T-helper 1 cell (primary cell): ENCODE measurements around the gene ST3GAL6.
"Not testable (repeated sequence)": the region's sequence is repeated elsewhere in the genome, so short reads cannot be mapped to it uniquely, and the experiment has no call there.

Experiments used
- DNase-seq, 5 donors: peaks; one replicate each; pipeline ENCODE4 v3.0.0-alpha.2; 2012 to 2020

The ST3GAL6 gene

DNA sequence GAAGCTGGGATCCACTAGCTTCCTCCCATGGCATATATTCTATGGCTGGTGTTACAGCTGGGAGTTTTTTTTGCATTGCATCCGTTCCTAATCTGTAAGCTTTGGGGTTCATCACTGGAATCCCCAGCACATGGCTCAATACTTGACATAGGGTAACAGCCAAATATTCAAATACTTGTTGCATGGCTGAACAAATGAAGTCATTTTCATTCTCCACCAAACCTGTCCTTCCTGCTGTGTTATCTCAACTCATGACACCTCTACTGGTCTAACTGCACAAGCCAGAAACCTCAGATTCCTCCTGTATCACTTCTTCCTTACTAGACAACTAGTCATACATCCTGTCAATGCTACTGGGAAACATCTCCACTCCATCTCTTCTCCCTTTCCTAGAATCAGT lies 43.4 kb downstream of the ST3GAL6 start:
- DNase-seq = no peak

DNA sequence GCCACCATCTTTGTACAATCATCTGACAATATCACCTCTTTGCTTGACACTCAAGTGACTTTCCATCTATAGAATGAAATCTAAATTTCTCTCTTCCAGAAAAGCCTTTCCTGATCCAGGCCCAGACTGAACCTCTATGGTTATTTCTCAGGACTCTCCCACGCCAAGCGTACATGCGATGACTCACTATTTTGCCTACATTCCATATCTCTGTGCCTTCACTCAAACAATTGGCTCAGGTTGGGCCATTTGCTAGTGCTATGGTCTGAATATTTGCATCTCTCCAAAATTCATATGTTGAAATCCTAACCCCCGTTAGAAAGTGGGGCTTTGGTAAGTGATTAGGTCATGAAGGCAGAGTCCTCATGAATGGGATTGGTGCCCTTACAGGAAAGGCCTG lies 43.9 kb downstream of the ST3GAL6 start:
- no peak for DNase-seq

DNA sequence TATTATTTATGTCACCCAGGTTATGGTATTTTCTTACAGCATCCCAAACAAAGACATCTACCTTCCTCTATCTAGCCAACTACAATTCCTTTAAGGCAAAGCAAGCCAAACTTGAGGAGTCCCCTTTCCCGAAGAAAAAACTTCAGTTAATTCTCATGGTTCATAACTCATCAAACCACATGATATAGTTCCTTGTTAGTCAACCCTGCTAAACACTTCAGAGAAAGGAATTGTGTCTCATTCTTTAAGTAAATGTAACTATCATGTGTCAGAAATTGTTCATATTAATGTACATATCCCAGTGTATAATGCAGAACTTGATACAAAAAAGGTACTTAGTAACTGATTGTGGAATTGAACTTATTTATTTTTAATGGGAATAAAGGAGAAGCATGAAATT lies 44.4 kb downstream of the ST3GAL6 start:
- DNase-seq = no peak

DNA sequence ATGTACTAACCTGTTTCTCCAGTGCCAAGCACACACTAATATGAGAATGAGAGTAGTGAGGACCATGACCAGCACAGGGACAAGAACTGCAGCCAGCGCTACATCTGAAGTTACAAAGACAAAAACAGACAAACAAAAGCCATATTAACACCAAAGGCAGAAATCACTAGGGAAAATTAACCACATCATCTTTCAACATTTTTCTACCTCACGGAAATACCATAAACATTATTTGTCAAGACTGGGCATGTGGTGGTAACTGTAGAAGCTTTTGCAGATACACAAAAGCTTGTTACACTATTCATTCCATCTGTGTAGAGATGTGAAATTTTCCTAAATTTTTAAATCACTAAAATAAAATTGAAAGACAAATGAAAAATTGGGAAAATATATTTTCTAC lies 44.9 kb downstream of the ST3GAL6 start:
- no peak for DNase-seq

DNA sequence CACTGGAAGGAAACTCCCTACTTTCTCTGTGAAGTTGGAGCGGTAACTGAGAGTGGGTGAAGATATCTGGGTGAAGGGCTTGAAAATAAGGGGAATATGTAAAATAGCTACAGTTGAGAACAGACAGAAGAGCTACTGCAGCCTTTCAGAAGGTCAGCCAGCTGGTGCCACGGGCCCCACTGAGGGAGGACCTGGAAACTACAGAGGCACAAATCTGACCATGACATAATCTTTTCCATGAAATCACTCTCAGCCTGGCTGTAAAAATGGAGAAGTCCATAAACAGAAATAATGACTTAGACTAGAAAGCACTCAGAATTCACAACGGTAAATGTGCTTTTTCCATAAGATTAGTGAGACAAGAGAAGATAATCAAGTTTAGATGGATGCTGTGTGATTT lies 46.4 kb downstream of the ST3GAL6 start:
- DNase-seq = no peak

DNA sequence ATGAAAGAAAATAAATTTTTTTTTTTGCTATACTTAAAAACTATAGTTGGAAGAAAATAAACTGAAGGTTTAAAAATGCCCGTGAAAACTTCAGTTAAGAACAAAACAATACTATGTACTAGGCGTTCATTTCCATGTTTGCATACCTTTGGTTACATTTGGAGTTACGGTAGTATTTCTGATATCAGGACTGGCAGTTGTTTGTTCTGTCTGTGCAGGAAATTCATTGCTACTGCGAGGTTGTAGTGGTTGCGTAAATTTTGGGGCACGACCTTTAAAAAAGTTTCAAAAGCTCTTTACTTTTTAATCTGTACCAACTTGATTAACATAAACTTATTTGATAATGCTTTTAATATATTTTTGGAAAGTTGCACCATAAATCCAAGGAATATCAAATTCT lies 47.9 kb downstream of the ST3GAL6 start:
- no peak for DNase-seq

DNA sequence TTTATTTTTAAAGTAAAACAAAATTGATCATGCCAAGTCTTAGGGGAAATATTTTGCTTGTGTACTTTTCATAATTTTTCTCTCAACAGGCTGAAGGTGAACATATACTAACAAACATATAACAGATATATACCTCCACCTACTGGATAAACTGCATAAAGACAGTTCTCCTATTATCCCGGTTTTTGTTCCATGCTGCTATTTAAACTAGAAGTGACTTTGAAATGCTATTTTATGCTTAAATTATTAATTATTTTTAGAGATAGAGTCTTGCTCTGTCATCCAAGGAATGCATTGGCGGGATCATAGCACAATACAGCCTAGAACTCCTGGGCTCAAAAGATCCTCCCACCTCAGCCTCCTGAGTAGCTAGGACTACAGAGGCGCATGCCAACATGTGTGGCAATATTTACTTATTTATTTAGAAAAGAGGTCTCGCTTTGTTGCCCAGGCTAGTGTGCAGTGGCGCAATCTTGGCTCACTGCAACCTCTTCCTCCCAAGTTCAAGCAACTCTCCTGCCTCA lies 49.8 kb downstream of the ST3GAL6 start:
- peak in 1 of 5 donors; percentile 10 for DNase-seq

DNA sequence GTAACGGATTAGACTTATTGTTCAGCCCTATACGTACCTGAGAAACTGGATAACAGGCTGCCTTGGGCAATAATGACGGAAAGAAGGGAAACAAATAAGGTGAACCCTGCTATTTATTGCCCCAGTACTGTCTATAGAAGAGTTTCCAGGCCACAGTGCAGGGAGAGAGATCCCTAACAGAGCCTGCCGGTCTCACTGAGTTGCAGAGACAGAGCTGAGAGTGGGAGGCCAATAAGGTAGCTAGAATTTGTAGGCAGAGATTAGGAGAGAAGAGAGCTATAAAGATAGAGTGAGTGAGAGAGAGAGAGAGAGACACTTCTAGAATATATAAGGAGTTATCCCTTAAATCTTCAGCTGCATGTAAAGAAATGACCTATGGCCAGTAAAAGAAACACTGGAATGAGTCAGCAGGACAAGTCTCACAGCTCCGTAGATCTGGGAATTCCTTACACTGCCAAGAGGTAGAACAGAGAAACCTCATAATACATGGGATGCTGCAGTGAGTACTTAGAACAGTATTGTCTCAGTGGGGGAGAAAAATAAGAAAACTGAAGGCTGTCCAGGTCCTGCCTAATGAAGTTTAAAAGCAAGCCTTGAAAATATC lies 51.8 kb downstream of the ST3GAL6 start:
- DNase-seq = no peak

DNA sequence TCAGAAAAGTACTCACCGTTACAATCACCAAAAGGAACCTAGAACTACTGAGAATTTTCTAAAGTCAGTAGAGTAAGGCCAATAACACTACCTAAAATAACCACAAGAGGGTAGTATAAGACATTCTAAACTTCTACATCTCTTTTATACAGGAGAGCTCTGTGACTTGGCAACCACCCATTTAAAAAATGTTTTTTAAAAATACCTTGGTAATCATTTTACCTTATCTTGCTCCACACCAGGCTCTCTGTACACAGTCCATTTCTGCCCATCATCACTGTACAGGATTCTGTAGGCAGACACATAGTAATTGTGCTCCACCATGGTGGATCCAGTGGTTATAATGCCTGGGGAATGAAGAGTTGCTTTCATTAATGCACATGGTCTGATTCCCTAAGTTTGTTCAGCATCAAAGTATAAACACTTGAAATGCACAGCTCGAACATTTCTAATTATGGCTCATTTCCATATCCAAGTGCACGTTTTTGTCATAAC lies 54.5 kb downstream of the ST3GAL6 start:
- DNase-seq = peak in 1 of 5 donors; percentile 38

DNA sequence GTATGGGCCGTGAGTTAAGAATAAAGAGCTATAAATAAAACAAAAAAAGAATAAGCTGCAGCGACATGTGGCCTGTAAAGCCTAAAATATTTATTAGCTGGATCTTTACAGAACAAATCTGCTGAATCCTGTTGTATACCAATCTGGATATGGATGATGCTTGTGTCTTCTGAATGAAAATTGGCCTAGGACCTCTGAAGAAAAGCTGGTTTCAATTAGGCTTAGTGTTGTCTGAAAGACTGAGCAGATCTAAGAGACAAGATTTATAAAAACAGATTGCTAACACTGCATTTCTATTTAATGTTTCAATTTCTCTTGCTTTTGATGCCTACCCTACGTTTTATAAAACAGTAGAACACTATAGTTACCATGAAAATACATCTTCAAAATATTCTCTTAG lies 57.9 kb downstream of the ST3GAL6 start:
- DNase-seq = no peak

DNA sequence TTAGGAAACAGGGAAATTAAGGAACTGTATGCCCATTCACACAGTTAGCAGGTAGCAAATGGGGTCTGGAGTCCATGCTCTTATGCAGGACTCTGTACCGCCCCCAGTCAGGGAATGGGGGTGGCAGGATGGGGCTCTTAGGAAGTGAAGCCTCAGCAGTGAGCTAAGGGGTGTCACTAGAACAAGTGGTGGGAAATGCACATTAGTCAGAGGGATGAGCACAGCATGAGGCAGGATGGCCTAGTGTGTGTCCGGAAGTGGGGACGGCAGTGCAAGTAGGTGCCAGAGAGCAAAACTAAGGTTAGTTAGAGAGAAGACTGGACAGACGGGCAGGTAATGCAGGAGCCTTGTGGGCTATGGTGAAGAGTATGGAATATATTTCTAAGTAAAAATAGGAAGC lies 60.7 kb downstream of the ST3GAL6 start:
- DNase-seq = no peak

DNA sequence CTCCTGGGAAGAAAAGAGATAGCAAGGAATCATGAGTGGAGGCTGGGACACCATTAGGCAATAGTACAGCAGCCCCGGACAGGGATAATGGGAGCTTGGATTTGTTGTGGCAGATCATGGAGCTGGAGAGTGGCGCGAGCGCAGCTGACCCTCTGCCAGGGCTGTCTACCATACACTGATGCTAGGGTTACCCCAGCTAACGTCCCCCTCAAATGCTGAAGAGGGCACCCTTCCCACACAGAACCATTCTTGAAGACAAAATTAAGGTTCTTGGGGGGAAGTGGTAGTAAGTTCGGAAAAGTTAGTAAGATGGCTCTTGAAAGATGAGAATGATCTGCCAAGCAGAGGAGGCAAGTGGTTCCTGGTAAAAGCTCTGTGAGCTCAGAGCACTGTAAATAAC lies 61.1 kb downstream of the ST3GAL6 start:
- no peak for DNase-seq

DNA sequence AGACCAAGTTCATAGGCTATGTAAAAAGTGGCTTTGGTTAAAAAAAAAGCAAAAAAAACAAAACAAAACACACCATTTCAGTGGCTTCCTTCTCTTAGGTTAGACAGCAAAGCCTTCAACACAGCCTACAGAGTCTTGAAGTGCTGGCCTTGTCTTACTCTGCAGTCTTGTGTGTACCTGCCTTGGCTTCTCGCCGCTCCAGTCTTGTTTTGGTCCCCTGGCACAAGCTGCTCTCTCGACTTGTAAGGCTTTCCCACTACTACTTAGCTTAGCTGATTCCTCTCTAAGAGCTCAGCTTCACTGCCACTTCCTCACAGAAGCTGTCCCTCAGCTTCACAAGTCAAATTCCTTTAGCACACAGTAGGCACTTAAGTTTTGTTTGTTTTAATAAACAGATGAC lies 63.0 kb downstream of the ST3GAL6 start:
- DNase-seq = no peak

DNA sequence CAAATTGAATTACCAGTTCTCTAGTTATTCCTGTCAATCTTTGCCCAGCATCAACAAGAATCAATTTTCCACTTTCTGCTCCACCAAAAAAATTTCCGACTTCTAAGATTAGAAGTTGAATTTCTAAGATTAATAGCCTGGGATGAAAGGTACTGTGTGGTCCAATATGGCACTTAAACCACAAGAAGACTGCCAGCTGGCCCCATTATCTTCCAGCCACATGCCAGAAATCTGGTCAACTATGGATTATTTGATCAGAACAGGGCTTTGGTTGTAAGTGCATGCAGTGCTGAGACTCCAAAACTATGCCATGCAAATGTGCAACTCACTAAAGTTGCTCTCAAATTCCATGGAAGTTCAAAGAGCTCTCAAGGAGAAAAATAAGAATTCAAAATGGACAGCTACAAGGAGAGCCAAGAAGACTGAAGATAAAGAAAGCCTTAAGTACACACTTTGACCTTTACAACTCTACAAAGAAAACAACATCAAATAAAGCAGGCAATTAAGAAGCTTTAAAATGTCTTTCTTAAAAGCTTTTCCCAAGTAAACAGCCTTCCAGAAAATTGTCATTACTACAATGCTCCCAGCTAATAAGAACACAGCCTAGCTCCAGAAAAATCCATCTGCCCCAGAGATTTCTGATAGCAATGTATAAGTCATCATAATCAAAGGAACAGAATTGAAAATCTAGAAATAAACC lies 64.2 kb downstream of the ST3GAL6 start:
- DNase-seq = no peak

DNA sequence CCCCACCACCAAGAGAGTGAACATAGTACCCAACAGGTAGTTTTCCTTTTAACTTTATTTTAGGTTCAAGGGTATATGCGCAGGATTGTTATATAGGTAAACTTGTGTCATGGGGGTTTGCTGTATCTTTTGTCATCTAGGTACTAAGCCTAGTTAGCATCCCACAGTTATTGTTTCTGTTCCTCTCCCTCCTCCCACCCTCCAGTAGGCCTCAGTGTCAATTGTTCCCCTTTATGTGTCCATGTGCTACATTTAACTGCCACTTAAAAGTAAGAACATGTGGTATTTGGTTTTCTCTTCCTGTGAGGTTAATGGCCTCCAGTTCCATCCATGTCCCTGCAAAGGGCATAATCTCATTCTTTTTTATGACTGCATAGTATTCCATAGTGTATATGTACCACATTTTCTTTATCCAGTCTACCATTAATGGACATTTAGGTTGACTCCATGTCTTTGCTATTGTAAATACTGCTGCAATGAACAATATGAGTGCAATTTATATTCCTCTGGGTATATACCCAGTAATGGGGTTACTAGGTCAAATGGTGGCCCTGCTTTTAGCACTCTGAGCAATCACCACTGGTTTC lies 66.2 kb downstream of the ST3GAL6 start:
- no peak for DNase-seq

DNA sequence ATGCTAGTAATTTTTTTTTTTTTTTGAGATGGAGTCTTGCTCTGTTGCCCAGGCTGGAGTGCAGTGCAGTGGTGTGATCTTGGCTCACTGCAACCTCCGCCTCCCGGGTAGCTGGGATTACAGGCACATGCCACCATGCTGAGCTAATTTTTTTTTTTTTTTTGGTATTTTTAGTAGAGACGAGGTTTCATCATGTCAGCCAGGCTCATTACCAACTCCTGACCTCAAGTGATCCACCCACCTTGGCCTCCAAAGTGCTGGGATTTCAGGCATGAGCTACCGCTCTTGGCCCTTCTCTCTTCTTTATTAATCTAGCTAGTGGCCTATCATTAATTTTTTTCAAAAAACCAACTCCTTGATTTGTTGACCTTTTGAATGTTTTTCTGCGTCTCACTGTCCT lies 67.9 kb downstream of the ST3GAL6 start:
- not testable (repeated sequence) for DNase-seq

DNA sequence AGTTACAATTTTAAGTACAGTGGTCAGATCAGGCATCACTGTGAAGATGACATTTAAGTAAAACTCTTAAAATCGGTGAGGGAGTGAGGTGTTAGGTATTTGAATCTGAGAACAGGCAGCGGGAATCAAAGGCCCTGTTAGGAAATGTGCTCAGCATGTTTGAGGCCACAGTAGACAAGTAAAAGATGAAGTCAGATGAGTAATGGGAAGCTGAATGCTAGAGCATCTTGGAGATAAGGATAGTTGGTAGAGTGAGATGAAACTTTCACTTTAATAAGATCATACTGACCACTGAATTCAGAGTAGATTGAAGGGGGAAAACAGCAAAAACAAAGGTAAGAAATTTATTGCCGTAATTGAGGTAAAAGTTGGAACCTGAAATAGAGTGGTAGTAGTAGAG lies 76.7 kb downstream of the ST3GAL6 start:
- DNase-seq = no peak

DNA sequence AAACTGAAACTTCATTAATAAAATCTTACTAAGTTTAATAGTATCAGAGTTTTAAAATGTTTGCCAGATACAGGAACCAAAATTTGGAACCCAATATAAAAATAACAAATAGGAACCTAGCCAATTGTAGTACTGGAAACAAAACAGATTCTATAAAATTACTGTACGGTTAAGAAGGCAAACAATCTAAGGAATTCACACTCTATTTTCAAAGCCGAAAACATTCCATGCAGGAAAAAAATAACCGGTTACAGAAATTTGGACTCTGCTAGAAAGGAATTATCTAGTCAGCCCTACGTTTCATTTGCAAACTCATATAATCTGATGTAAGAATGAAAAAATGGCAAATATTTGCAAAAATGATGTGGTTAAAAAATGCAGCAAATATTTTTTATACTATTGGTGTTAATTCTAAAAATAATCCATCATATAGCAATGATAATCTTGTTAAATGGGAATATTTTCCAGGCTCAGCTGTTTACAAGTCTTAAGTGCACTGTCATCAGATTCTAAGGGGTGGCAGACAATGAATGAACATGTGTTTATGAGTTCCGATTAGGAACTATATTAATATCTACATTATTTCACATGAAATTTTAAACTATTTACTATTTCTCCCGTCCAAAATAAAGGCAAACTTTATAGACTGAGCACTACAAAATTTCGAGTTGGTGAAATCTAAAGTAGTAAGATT lies 80.3 kb downstream of the ST3GAL6 start:
- no peak for DNase-seq
